ENCODE data around the gene MRPL53.

The MRPL53 gene

DNA sequence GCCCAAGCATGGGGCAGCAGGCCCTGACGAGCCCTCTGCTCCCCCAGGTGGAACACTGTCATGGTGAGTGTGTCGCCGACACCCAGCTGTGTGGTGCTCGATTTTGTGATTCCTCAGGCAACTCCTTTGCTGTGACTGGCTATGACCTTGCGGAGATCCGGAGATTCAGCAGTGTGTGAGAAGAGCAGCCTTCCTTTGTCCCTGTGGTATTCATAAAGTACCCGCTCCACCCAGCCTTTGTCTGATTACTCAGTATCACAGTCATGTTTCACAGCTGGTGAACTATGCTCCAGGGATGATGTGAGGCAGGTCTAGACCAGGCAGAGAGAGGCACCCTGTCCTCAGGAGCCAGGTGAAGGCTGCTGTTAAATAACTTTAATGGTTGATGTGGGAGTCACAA is 47.0 kb downstream of the MRPL53 start:
- no peak for DNase-seq (ENCODE audit: low spot score)

- DNase-seq (ENCODE audit: low spot score) = no peak
Observed at GRCh38 chr2:74424995-74425406, 47.5 kb downstream of the MRPL53 start.

- DNase-seq (ENCODE audit: low spot score) = no peak
Observed at GRCh38 chr2:74424139-74424992, 48.1 kb downstream of the MRPL53 start.

- DNase-seq (ENCODE audit: low spot score) = no peak
Observed at GRCh38 chr2:74423231-74424095, 49.0 kb downstream of the MRPL53 start.

All from hepatic stellate cell (primary cell).